ENCODE data around the gene ANKRD42. TPM values are rescaled to one million over a fixed set of nuclear protein-coding genes. Genes with fewer than 3 reads are reported as not detected.
A peak's percentile ranks its signal among the peaks of the same experiment; 100 is the strongest.

The ANKRD42 gene
- total and polyA plus RNA-seq, 9 of the 15 experiments (the other 6 are each of a cell fraction or from before 2014, with no cell fraction given) = 2.8 to 9.1 (median 6.1) TPM

- no peak for TF ChIP-seq CHCHD3 (CRISPR knock-in tag; IDR thresholded peaks at IDR 0.05)
- TF ChIP-seq RBFOX2 (IDR thresholded peaks at IDR 0.05; ENCODE audit: low read depth, low read length) = peak; percentile 99
- TF ChIP-seq HNRNPLL (IDR thresholded peaks at IDR 0.05; ENCODE audit: low read depth, low read length, poor library complexity, severe bottlenecking) = peak; percentile 53
- TF ChIP-seq EWSR1 (IDR thresholded peaks at IDR 0.05; ENCODE audit: borderline replicate concordance, low read depth, partially characterized antibody) = no peak
- TF ChIP-seq FOXP1 (CRISPR knock-in tag; IDR thresholded peaks at IDR 0.05) = no peak
- TF ChIP-seq KDM4B (IDR thresholded peaks at IDR 0.05; ENCODE audit: borderline replicate concordance in 2 of 2, low read depth in 1 of 2) = peak in 1 of 2 experiments; percentile 79; a peak in 1 of 4 replicates
- TF ChIP-seq MBD2 (IDR thresholded peaks at IDR 0.05; ENCODE audit: borderline replicate concordance, low read depth) = peak; percentile 91
- peak; percentile 86; the same call in 1 of the 2 replicates for TF ChIP-seq E2F5 (CRISPR knock-in tag; IDR thresholded peaks at IDR 0.05)
- no peak for TF ChIP-seq ZBTB34 (CRISPR knock-in tag; IDR thresholded peaks at IDR 0.05)
- TF ChIP-seq SAP30 (IDR thresholded peaks at IDR 0.05; ENCODE audit: borderline replicate concordance, insufficient read depth, low read depth, low read length, poor library complexity, severe bottlenecking) = peak; percentile 78
- peak; percentile 97 for TF ChIP-seq ELF1 (tag; IDR thresholded peaks at IDR 0.05)
- no peak for TF ChIP-seq TAL1 (IDR thresholded peaks at IDR 0.05)
- TF ChIP-seq FIP1L1 (IDR thresholded peaks at IDR 0.05; ENCODE audit: low read depth, low read length, poor library complexity, severe bottlenecking) = no peak
- no peak for TF ChIP-seq SMARCC2 (IDR thresholded peaks at IDR 0.05; ENCODE audit: low read depth)
- no peak for TF ChIP-seq ZNF134 (CRISPR knock-in tag; conservative IDR thresholded peaks at IDR 0.05)
- TF ChIP-seq ZNF354B (CRISPR knock-in tag; IDR thresholded peaks at IDR 0.05) = no peak
- TF ChIP-seq CSDE1 (IDR thresholded peaks at IDR 0.05) = peak in 1 of 2 experiments; percentile 68; a peak in 1 of 4 replicates
- peak; percentile 77 for TF ChIP-seq VEZF1 (CRISPR knock-in tag; IDR thresholded peaks at IDR 0.05)
- peak; percentile 75; the same call in 1 of the 2 replicates for TF ChIP-seq ZNF583 (CRISPR knock-in tag; IDR thresholded peaks at IDR 0.05)
- no peak for TF ChIP-seq ZNF551 (CRISPR knock-in tag; IDR thresholded peaks at IDR 0.05)
- no peak for TF ChIP-seq ZKSCAN1 (IDR thresholded peaks at IDR 0.05; ENCODE audit: low read depth, low read length)
- 0 out of 2 replicates have a peak, but pooled peaks have one; percentile 74 for TF ChIP-seq ZBED1 (IDR thresholded peaks at IDR 0.05)
Measured at GRCh38 chr11:83285771-83286528, 92.4 kb downstream of the ANKRD42 start, which contains the start of gene CCDC90B (continued).
